GM21423 (cell line): Measurements from ENCODE around the gene NR2C2.

Experiments used
- ATAC-seq: cut with Tn5 transposase; IDR thresholded peaks from one replicate; pipeline ENCODE4 v1.9.1; 2021; ENCODE audit warnings: mild to moderate bottlenecking, moderate library complexity; ENCODE audit not compliant: unreplicated experiment

The NR2C2 gene

GRCh38 chr3:15015456-15015855 is 68.1 kb downstream of the NR2C2 start:
- ATAC-seq, result no peak

DNA sequence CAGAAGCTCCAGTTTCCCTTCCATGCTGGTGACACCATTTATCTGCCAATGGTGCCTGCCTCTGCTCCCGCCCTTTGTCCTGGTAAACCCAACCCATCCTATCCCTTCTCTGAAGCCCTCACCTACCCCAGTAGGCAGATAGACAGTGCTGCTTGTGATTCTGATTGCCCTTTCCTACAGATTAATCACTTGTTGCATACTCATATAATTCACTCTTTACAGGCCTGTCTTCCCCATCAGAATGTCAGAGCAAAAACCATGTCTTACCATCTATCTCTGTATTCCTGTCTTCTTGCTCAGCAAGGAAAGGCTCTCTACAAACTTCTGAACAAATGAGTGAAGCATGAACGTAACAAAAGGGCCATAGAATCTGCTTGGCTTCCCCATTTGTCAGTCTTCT is 69.8 kb downstream of the NR2C2 start:
- no peak for ATAC-seq

DNA sequence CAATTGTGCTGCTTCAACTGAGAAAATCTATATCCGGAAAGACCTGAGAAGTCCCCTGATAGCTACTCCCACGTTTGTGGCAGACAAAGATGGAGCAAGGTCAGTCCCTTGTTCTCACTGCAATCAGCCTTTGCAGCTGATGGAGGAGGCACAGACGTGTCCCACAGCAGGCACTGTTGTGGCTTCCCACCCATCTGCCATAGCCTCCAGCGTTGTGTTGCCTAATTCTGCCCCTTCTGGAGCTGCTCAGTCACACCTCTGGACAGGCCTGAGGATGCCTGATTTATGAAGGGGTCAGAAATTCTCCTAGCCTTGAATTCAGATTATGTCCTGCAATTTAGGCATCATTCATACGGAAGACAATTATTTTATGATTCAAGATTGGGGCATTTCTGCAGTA is 75.9 kb downstream of the NR2C2 start:
- ATAC-seq, result no peak

DNA sequence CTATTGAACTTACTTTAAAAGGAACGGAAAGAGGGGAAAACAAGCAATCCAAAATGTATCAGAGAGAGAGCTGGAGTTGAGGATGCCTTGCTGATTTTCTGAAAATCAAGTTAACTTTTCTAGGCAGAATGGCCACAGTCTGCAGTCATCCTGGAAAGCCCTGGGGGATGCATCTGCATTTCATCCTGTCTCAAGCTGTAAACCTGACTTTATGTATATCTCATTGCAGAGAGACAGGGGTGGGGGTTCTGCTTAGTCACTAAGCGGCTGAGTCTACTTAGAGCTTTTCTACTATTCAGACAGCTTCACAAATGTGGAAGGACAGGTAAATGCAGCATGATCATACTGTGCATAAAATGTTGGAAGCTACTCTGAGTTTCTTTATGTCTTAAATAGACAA is 76.3 kb downstream of the NR2C2 start:
- ATAC-seq, result no peak

GRCh38 chr3:15029625-15030024 is 82.2 kb downstream of the NR2C2 start:
- no peak for ATAC-seq

DNA sequence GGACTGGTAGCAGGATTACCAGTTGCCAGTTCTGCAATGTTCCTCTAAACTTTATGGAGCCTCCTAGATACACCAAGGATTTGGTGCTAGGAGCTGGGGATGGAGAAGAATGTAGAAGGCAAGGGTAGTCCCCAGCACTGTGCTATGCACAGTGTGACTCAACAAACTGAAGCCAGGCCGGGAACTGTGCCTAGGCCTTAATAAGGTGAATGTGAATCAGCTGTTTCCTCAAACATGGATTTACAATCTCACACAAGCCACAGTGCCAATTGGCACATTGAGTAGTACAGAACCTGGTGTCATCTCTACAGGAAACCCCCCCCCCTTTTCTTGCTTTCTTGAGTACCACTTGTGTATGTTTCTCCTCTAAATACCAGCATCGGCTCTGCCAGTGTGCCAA is 85.3 kb downstream of the NR2C2 start:
- ATAC-seq, result no peak

DNA sequence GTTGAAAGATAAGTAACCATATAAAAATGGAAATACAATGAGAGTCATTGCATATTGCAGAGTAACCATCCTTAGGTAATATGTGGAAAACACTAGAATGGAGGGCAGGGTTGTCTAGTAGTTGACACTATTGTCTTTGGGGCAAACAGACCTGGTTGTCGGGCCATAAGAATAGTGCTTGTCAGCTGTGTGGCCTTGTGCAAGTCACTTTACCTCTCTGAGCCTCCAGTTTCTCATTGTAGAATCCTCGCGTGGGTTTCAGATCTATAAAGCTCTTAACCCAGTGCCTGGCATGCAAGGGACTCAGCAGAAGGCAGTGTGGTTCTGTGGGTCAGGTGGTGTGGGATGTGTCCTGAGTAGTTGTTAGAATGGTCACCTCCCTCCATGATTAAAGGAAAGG is 85.7 kb downstream of the NR2C2 start:
- ATAC-seq, result no peak

- no peak for ATAC-seq
These were observed 90.9 kb downstream of the NR2C2 start for GRCh38 chr3:15038306-15038705.

- no peak for ATAC-seq
These were observed 93.5 kb downstream of the NR2C2 start for GRCh38 chr3:15040844-15041243.

DNA sequence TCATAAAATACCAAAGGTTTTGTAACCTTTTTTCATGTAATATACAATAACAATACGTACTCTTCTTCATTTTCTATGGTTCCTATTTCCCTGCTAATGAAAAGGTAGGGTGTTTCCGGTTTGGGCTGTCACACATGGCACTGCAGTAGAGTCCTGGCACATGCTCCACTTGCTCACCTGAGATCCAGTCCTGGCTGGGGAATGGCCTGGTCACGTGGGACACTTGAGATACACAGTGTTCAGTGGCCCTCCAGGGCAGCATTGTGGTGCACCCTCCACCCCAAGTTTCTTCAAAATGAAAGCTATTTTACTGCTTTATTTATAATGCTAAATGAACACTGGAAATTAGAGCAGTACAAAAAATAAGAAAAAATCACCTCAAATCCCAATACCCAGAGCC is 94.6 kb downstream of the NR2C2 start:
- ATAC-seq, result no peak

DNA sequence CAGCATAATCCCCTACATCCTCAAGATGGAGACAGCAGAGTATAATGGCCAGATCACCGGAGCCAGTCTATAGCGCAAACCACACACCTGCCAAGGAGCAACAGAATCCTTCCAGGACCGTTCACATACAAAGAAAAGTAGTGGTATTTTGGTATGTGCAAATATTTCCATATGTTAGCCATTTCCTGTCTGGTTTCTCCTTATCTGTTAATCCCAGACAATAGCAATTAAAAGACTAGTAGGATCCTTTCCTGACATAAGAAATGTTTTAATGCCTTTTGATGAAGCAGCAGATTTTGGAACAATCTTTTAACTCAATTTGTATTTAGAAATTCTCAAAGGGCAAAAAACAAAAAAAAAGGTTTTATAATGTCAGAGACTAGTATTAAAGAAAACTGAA is 95.6 kb downstream of the NR2C2 start:
- ATAC-seq, result no peak

DNA sequence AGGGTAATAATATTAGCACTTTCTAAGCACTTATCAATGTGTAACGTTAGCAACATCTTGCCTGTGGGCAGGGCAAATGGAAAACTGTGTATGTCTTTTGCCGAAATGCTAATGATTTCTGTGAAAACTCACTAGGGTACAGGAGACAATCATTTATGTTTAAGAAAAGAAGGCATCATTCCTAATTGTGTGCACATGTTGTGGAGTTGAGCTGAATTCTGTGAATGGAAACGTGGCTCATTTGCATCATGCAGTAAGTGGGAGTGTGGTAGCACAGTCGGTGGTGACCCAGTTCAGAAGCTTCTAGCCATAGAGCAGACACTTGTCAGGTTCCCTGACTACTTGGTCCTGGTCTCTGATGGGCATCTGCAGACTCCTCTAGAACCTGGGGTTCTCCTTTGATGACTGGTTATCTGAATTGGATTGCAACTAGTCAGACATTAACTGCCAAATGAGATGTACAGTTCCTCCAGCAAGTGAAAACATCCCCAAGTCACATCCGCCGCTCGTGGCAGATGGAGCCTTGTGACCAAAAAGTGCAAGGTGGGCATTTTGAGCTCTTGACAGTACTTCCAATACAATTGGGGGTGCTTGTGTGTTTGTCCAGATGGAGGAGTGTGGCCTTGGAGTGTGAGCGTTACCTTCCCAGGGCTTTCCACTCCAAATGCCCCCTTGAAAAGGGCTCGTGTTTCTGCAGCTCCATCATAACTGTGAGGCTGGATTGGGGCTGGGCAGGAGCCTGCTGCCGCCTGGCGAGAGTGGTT is 96.2 kb downstream of the NR2C2 start:
- no peak for ATAC-seq

- ATAC-seq, result no peak
These were observed 96.9 kb downstream of the NR2C2 start for GRCh38 chr3:15044326-15044725.

- ATAC-seq, result no peak
These were observed 98.3 kb downstream of the NR2C2 start for GRCh38 chr3:15045667-15046066.

- ATAC-seq, result no peak
These were observed 102.2 kb downstream of the NR2C2 start for GRCh38 chr3:15049584-15049983.

DNA sequence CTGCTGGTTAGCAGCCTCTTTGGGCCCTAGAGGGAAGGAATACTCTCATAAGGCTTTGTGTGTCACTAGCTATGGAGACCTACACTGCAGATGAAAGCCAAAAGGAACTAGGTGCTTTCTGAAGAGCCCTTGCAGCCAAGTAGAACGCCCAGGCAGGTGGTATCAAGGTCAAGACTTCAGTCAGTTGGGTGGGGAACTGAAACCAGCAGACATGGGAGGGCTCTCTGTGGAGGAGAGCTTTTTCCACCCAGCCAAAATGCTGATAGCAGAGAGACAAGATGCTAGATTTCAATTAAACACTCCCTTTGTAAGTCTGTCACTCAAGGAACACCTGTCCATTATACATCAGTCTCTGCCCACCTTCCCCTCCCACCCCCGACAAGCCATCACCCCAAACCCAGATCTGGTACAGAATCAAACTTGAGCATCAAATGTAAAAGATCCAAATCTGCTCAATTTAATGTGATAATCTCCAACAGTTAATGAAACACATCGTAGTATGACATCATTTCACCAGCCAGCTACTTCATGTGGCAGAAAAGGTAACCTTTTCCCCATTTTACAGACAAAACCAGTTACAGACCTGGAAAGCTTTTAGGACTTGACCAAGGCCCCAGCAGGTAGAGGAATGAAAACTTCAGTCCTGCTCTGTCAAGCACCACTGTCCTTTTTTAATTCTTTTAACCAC is 103.2 kb downstream of the NR2C2 start:
- ATAC-seq, result peak; percentile 83

GRCh38 chr3:15051531-15051930 is 104.1 kb downstream of the NR2C2 start:
- peak; percentile 47 for ATAC-seq

DNA sequence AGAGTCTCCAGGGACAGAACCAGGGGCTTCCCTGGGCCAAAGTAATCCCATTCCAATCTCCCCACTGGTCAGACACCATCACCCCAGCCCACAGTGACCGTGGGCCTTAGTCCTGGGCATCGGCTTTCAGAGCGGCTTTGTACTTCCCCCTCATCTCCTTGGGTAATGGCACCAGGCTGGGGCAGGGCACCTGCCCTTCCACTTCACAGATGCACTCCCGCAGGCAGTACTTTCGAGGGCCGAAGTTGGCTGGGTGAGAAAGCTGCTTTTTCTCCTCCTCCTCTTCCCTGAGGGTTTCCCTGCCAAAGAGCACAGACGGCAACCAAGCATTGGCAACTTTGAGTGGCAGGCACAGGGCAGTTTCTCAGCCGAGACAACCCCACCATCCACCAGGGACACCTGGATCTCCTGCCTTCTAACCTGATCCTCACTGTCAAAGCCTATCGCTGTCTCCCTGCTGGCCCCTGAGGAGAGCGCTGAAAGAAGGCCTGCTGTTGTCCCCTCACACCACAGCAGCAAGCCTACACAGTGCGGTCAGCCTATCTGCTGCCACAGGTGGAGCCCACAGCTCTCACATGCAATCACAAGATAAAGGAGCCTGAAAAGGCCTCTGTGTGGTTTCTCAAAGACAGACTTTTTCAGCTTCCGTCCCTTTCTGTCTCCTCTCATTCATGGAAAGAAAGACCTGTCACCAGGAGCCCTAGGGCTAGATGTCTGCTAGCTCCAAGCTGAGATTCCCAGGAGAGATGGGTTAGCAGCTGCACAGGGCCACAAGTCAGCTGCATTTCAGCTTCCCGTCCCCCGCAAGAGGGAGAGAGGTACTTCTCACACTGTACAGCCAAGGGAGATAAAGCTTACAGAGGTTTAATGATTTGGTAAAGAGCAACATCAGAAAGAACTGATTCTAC is 105.2 kb downstream of the NR2C2 start:
- ATAC-seq, result no peak

DNA sequence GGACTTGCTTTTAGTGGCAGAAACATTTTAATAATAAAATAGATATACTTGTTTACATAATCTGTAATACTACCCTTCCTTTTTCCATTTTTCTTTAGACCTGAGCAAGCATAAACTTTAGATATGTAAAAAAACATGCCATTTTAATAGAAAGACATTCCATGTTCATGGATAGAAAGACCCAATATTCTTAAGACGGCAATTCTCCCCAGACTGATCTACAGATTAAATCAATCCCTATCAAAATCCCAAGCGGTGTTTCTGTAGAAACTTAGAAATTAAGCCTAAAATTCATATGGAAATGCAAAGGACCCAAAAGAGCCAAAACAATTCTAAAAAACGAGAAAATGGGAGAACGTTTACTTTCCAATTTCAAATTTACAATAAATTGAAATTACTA is 106.2 kb downstream of the NR2C2 start:
- no peak for ATAC-seq

DNA sequence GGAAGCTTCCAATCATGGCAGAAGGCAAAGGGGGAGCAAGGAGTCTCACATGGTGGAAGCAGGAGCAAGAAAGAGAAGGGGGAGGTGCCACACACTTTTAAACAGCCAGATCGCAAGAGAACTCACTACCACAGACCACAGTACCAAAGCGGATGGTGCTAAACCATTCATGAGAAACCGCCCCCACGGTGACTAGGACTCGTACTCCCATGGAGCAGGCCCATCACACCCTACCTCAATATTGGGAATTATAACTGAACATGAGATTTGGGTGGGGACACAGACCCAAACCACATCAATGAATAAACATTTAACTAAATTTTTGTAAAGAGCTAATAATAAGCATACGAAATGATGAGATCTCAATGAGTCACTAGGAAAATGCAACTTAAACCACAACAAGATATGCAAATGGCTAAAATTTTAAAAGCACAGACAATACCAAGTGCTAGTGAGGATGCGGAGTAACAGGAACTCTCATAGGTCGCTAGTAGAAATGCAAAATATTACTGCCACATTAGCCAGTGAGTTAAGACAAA is 107.7 kb downstream of the NR2C2 start:
- no peak for ATAC-seq

DNA sequence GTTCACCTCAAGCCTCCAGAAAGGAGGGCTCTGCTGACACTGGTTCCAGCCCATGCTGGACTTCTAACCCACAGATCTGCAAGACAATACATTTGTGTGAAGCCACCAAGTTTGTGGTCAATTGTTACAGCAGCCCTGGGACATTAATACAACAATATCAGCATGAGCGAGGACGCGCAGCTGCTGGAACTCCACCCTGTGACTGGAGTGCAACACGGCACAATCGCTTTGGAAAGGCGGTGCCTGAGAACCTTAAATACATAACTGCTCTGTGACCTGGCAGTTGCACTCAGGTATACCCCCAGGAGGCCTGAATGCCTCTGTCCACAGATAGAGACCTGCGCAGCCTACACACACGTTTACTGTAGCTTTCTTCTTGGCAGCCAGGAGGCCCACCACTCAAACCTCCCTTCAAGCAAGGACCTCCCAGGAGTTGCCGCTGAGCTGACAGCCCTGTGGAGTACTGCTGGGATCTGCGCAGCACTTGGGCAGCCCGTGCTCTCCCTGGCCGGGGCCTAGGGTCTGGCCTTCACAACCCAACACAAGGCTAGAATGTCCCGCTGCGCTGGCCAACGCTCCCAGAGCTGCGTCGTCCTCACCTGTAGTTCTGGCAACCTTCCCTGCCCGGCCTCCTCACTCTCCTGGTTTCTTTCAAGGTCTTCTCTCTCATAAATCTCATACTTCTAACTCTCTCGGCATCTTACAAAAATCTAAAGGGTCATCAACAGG is 109.5 kb downstream of the NR2C2 start:
- no peak for ATAC-seq
